Cerebellar cortex (tissue), 1 donor: ENCODE measurements around the gene HAUS5.
"Not testable (repeated sequence)": the region's sequence is repeated elsewhere in the genome, so short reads cannot be mapped to it uniquely, and the experiment has no call there.

Source experiments
- DNase-seq: peaks from one replicate; pipeline ENCODE4 v3.0.0-alpha.2; 2015; ENCODE audit warnings: low spot score

The HAUS5 gene, protein sequence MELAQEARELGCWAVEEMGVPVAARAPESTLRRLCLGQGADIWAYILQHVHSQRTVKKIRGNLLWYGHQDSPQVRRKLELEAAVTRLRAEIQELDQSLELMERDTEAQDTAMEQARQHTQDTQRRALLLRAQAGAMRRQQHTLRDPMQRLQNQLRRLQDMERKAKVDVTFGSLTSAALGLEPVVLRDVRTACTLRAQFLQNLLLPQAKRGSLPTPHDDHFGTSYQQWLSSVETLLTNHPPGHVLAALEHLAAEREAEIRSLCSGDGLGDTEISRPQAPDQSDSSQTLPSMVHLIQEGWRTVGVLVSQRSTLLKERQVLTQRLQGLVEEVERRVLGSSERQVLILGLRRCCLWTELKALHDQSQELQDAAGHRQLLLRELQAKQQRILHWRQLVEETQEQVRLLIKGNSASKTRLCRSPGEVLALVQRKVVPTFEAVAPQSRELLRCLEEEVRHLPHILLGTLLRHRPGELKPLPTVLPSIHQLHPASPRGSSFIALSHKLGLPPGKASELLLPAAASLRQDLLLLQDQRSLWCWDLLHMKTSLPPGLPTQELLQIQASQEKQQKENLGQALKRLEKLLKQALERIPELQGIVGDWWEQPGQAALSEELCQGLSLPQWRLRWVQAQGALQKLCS

DNA sequence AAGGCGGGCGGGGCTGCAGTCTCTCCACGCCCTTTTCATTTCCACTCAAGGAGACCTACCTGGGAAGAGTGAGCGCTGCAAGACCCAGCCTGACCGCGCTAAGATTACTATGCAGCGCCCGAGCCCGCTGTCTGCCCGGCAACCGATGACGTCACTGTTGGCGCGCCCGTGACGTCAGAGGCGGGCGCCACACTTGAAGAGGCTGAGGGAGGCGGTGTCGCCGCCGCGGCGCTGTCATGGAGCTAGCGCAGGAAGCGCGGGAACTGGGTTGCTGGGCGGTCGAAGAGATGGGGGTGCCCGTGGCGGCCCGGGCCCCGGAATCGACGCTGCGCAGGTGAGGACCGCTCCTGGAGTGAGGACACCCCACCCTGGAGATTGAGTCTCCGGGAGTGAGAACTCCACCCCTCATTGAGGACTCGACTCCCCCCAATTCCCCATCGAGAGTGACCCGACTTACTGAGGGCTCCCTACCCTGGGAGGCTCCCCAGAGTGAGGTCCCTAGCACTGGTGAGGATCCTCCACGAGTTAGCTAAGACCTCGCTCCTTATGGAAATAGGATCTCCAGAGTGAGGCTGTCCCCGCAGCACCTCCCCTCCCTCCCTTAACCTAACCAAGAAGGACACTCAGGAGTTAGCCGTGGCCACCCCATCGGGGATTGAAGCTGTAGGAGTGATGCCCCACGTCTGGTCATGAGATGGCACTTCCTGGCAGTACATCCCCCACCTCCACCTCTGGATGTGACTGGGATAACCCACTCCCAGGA is at the start of gene HAUS5:
Gene HAUS5 (plus strand): TSS at position 177 of the 763 bp plus-strand sequence. CDS start 60 bp downstream, at position 237.
- peak; percentile 92 for DNase-seq

GRCh38 chr19:35562776-35563175 is 49.8 kb upstream of the HAUS5 start:
- DNase-seq: no peak

DNA sequence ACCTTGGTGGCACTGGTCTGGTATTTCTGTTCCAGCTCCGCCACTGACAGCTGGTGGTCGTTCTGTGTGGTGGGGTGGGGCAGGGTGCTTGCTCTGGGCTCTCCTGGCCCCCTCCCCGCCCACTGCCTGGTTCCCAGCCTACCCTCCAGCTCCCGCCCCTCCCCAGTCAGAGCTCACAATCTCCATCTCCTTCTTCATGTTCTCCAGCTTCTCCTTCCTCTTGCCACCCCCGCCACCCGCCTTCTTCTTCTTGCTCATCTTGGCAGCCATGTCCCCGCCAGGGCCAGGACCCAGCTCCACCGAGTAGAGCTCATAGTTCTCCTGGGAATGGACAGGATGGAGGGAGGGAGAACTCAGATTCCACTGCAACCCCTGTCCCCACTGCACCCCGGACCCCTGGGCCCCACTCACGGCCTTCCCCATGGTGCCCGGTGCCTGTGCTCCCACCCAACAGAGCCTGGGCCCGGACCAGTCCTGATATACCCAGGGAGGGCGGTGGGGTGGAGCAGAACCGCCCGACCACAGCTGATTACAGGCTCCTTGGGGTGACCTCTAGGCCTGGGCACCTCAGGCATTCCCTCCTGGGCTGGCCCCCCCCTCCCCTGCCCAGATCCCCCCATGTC is 49.2 kb upstream of the HAUS5 start, which contains the start of gene ATP4A:
Gene ATP4A (minus strand): TSS at position 452 of the 623 bp plus-strand sequence. CDS start 29 bp downstream, at position 423.
- no peak for DNase-seq

GRCh38 chr19:35565016-35565856 is 47.3 kb upstream of the HAUS5 start:
- DNase-seq: no peak

- DNase-seq: no peak
These were observed 45.8 kb upstream of the HAUS5 start for GRCh38 chr19:35566738-35567137.

DNA sequence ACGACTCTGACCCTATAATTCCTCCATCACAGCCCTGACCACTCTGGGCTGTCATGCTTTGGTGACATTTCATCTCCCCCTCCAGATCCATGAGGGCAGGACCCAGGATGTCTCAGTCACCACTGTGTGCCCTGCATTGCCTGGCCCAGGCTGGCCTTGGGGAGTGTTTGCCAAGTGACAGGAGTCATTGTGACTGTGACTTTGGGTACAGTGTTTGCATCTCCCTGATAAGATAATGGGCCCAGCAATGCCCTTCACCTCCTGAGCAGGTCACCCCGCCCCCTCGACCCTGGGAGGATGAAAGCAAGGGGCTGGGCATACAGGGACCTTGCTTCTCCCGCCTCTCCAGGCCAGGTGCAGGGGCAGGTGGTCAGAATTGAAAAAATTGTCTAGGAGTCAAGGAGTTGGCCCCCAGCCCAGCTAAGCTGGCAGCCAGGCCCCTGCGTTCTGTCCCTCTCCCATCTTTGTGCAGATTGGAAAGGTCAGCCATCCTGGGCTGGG is 43.2 kb upstream of the HAUS5 start:
- DNase-seq: peak; percentile 70

DNA sequence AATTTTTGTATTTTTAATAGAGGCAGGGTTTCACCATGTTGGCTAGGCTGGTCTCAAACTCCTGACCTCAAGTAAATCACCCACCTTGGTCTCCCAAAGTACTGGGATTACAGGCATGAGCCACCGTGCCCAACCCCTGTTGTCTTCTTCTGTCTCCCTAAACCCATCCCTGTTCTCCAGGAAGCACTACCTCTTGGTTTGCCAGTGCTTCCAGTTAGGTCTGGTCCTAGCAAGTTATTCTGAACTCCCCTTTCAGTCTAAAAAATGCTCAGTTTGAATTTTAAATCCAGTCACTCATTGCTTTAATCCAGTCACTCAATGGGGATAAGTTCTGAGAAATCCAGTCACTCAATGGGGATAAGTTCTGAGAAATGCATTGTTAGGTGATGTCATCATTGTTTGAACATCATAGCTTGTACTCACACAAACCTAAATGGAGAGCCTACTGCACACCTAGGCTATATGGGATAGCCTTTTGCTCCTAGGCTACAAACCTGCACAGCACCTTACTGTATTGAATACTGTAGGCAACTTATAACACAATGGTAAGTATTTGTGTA is 41.0 kb upstream of the HAUS5 start:
- DNase-seq: no peak

GRCh38 chr19:35577918-35578317 is 34.6 kb upstream of the HAUS5 start:
- no peak for DNase-seq

DNA sequence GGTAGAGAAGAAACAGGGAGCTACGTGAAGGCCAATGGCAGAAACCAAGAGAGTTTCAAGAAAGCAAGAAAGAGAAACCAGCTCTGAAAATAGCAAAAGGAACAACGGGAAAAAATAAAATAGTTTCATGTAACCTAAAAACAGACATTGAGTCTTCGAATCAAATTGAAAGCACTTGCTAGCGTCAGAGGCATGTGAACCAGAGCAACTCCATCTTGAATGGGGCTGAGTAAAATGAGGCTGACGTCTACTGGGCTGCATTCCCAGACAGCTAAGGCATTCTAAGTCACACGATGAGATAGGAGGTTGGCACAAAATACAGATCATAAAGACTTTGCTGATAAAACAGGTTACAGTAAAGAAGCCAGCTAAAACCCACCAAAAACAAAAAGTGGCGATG is 33.8 kb upstream of the HAUS5 start:
- DNase-seq: no peak

GRCh38 chr19:35582760-35583159 is 29.8 kb upstream of the HAUS5 start:
- DNase-seq: no peak

DNA sequence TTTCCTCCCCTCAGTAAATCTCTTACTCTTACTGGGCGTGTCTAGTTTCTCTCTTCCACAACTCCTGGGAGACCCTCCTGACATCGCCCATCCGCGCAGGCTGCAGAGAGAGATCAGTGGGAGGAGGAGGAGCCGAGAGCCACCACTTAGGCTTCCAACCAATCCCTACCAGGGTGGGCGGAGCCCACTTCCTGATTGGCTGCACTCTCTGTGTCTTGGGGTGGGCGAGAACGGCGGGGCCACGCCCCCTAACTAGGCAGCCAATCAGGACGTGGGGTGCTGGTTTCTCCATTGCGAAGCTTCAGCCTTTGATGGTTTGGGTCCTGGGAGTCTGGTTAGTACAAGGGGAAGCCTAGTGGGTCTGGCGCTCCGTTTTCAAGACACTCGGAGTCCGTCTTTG is 26.7 kb upstream of the HAUS5 start, which contains the start of gene PMIS2:
Gene PMIS2 (plus strand): TSS at position 326 of the 400 bp plus-strand sequence. CDS start 87 bp downstream, outside the sequence.
- no peak for DNase-seq

- no peak for DNase-seq
These were observed 25.2 kb upstream of the HAUS5 start for GRCh38 chr19:35587321-35587720.

DNA sequence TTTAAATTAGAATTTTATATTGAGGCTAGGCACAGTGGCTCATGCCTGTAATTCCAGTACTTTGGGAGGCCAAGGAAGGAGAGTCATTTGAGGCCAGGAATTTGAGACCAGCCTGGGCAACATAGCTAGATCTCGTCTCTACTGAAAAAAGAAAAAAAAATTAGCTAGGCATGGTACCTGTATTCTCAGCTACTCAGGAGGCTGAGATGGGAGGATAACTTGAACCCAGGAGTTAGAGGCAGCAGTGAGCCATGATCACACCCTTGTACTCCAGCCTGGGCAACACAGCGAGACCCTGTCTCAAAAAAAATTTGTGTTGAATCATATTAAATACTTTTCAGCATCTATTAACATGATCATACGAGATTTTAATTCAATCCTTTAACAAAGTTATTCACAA is 21.7 kb upstream of the HAUS5 start:
- DNase-seq: no peak

DNA sequence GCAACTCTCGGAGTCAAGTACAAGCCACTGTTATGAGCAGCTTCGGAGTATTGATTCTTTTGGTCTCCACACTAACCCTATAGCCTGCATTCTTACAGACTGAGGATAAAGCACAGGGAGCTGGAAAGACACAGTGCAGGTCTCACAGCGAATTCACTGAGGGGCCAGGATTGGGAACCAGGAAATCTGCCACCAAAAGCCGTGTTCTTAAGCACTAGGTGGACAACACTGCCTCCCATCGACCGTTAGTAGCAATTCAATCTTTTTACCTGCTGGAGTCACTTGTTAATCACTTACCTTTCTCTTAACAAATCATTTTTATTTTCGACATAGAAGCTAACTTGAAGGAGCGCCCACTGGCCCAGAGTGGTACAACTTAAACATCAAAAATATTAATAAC is 20.3 kb upstream of the HAUS5 start:
- peak; percentile 77 for DNase-seq

GRCh38 chr19:35595026-35595425 is 17.5 kb upstream of the HAUS5 start:
- not testable (repeated sequence) for DNase-seq

DNA sequence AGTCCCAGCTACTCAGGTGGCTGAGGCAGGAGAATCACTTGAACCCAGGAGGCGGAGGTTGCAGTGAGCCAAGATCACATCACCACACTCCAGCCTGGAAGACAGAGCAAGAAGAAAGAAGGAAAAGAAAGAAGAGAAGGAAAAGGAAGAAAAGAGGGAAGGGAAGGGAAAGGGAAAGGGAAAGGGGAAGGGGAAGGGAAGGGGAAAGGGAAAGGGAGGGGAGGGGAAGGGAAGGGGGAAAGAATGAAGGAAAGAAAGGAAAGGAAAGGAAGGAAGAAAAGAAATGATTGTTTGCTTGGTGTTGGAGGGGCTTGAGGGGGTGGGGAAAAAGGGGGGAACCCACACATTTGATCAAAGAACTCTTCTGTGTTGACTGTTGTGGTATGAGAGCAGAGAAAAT is 16.6 kb upstream of the HAUS5 start:
- no peak for DNase-seq

GRCh38 chr19:35596366-35596999 is 16.1 kb upstream of the HAUS5 start:
- DNase-seq: peak; percentile 4

DNA sequence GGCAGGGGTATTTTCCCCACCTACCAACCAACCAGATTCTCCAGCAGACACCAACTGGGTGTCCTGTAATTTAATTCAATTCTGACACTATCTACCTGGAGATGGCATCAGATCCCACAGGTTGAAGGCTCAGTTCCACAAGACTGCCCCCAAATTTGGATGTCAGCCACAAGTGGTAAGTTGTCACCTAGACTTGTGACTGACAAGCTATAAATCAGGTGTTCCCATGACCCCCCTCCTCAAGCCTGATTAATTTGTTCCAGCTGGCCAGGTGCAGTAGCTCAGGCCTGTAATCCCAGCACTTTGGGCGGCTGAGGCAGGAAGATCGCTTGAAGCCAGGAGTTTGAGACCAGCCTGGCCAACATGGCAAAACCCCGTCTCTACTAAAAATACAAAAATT is 10.6 kb upstream of the HAUS5 start:
- DNase-seq: no peak

GRCh38 chr19:35604436-35604835 is 8.1 kb upstream of the HAUS5 start:
- DNase-seq: not testable (repeated sequence)

DNA sequence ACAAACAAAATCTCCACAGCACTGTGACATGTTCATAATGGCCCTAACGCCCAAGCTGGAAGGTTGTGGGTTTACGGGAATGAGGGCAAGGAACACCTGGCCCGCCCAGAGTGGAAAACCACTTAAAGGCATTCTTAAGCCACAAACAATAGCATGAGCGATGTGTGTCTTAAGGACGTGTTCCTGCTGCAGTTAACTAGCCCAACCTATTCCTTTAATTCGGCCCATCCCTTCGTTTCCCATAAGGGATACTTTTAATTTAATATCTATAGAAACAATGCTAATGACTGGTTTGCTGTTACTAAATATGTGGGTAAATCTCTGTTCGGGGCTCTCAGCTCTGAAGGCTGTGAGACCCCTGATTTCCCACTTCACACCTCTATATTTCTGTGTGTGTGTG is 5.4 kb upstream of the HAUS5 start:
- DNase-seq: not testable (repeated sequence)
